ENCODE data around the gene CALHM3.

DNA sequence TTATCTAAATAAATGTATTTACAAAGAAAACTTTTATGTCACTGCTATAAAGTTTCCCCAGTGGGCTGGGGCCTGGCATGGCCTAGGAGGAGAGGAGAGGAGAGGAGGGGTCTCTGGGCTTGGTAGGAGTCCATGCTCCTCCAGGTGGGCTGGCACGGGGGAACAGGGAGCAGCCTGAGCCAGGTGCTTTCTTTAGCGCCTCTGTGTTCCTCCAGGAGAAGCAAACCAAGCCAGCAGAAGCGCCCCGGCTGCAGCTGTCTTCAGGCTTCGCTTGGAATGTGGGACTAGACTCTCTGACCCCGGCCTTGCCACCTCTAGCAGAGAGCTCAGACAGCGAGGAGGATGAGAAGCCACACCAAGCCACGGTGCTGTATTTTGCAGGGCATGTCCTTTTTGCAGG is 37.4 kb downstream of the CALHM3 start:
- TF ChIP-seq, protein P1, sequence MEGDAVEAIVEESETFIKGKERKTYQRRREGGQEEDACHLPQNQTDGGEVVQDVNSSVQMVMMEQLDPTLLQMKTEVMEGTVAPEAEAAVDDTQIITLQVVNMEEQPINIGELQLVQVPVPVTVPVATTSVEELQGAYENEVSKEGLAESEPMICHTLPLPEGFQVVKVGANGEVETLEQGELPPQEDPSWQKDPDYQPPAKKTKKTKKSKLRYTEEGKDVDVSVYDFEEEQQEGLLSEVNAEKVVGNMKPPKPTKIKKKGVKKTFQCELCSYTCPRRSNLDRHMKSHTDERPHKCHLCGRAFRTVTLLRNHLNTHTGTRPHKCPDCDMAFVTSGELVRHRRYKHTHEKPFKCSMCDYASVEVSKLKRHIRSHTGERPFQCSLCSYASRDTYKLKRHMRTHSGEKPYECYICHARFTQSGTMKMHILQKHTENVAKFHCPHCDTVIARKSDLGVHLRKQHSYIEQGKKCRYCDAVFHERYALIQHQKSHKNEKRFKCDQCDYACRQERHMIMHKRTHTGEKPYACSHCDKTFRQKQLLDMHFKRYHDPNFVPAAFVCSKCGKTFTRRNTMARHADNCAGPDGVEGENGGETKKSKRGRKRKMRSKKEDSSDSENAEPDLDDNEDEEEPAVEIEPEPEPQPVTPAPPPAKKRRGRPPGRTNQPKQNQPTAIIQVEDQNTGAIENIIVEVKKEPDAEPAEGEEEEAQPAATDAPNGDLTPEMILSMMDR (IDR thresholded peaks at IDR 0.05; ENCODE audit: low read length) = no peak
- TF ChIP-seq EZH2 (IDR thresholded peaks at IDR 0.05; ENCODE audit: borderline replicate concordance, low read length) = no peak

Measured in OCI-LY1 (cell line).